SU-DHL-6 (cell line): Measurements from ENCODE around the gene UACA.

Experiments
- EZH2phosphoT487 ChIP-seq: fragments of 200-600 bp; sonication (generic), shearing (Covaris generic); conservative IDR thresholded peaks from 2 replicates; pipeline ENCODE4 v1.6.1; 2018; ENCODE audit warnings: mild to moderate bottlenecking, antibody characterized with exemption, low read length, moderate library complexity, mixed read lengths
- TF ChIP-seq, protein P1 (sequence below): fragments of 200-600 bp; sonication (generic); IDR thresholded peaks from one replicate; pipeline ENCODE4 v1.5.1; 2017; ENCODE audit warnings: antibody characterized with exemption, mild to moderate bottlenecking, low read length, moderate library complexity; ENCODE audit not compliant: insufficient read depth, poor library complexity, severe bottlenecking

DNA sequence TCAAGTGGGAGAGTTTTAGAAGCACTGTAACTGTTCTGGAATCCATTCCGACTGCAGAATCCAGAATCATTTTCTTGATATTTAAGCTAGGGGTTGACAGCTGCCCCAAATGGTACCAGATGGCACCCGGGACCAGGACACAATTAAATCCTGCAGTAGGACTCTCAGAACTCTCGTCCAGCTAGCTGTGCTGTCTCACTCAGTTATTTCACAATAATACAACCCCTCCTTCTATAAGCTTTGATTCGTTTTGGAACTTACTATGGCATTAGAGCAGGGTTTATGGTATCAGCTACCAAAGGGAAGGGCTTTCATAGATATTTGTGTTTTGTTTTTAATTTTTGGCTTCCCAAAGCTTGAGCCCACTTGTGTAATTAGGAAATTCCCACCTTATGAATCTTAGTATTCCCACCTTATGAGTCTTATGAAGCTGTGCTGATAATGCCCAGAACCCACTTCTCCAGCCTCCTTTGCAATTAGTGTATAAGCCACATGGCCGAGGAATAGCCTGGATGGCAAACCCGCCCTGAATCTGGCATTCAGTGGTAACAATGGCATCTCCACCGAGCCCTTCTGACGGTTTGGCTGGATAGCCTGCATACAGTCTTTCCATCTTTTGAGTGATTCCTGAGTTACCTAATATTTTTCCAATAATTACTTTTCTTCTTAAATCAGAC lies 120.1 kb downstream of the UACA start:
- TF ChIP-seq, protein P1, sequence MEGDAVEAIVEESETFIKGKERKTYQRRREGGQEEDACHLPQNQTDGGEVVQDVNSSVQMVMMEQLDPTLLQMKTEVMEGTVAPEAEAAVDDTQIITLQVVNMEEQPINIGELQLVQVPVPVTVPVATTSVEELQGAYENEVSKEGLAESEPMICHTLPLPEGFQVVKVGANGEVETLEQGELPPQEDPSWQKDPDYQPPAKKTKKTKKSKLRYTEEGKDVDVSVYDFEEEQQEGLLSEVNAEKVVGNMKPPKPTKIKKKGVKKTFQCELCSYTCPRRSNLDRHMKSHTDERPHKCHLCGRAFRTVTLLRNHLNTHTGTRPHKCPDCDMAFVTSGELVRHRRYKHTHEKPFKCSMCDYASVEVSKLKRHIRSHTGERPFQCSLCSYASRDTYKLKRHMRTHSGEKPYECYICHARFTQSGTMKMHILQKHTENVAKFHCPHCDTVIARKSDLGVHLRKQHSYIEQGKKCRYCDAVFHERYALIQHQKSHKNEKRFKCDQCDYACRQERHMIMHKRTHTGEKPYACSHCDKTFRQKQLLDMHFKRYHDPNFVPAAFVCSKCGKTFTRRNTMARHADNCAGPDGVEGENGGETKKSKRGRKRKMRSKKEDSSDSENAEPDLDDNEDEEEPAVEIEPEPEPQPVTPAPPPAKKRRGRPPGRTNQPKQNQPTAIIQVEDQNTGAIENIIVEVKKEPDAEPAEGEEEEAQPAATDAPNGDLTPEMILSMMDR, result no peak
- no peak for TF ChIP-seq EZH2phosphoT487
